Right lobe of liver (tissue), 4 donors: ENCODE measurements around the gene SRD5A1.

ENCODE experiments used
- POLR2A ChIP-seq: fragments of 450-650 bp; IDR thresholded peaks from one replicate; pipeline ENCODE4 v1.6.1; 2017; ENCODE audit warnings: antibody characterized with exemption, mild to moderate bottlenecking
- TF ChIP-seq, protein P1 (sequence below), 4 donors: fragments of 200-600 bp in 3 of 4; fragments of 450-650 bp in 1 of 4; IDR thresholded peaks; one replicate each; pipeline versions ENCODE4 v1.5.1 to v1.8.0; 2016 to 2022; ENCODE audit warnings: antibody characterized with exemption in 4 of 4, mild to moderate bottlenecking in 2 of 4
- donor health status: DM: no; HTN: no; CAD: no.
- donor health status: DM: no; HTN: no; CAD: no.
- donor health status: DM: no; HTN: yes; CAD: no.

DNA sequence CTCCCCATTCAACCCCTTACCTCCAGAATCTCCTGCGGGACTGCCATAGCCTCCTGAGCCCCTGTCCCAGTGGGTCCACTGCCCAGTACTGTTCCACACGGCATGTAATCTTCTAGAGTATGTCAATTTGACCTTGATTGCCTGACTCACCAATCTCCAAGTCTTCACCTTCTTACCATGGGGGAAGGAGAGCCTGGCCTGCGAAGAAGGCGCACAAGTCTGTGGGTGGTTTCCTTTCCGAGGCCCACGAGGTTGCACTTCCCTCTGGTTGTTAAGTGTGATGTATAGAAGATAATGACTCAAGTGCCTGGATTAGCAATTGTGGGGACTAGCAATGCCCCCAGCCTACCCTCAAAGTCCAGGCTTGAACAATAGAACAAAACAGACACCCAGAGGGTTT, 71.8 kb downstream of the SRD5A1 start:
- TF ChIP-seq, protein P1, sequence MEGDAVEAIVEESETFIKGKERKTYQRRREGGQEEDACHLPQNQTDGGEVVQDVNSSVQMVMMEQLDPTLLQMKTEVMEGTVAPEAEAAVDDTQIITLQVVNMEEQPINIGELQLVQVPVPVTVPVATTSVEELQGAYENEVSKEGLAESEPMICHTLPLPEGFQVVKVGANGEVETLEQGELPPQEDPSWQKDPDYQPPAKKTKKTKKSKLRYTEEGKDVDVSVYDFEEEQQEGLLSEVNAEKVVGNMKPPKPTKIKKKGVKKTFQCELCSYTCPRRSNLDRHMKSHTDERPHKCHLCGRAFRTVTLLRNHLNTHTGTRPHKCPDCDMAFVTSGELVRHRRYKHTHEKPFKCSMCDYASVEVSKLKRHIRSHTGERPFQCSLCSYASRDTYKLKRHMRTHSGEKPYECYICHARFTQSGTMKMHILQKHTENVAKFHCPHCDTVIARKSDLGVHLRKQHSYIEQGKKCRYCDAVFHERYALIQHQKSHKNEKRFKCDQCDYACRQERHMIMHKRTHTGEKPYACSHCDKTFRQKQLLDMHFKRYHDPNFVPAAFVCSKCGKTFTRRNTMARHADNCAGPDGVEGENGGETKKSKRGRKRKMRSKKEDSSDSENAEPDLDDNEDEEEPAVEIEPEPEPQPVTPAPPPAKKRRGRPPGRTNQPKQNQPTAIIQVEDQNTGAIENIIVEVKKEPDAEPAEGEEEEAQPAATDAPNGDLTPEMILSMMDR (IDR thresholded peaks at IDR 0.05) = no peak
- TF ChIP-seq POLR2A = no peak
